Measurements from ENCODE around the gene SHROOM3. TPM values are rescaled to one million over a fixed set of nuclear protein-coding genes. Genes with fewer than 3 reads are reported as not detected.

The SHROOM3 gene
- total RNA-seq, 1 donor from 2014 or later: 45.1 TPM

DNA sequence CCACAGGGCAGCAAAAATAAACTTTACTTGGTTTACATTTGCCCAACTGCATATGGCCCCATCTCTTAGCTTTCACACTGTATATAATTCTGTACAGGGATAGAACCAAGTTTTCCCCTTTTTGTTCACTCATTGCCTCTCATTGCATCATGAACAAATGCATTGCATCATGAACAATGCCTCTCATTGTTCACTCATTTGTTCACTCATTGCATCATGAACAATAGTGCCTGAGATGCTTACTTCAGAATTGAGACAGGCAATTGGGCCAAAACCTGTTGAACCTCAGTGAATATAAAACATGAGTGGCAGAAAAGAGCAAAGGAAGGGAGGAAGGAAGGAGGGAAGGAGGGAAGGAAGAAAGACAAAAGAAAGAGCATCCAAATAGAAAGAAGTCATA lies 364.7 kb downstream of the SHROOM3 start:
- no peak overlapping the region for H3K4me3 ChIP-seq (ENCODE audit: low read depth, low read length)
- TF ChIP-seq CTCF (IDR thresholded peaks at IDR 0.05; ENCODE audit: insufficient read depth, low read length, poor library complexity, severe bottlenecking): no peak

DNA sequence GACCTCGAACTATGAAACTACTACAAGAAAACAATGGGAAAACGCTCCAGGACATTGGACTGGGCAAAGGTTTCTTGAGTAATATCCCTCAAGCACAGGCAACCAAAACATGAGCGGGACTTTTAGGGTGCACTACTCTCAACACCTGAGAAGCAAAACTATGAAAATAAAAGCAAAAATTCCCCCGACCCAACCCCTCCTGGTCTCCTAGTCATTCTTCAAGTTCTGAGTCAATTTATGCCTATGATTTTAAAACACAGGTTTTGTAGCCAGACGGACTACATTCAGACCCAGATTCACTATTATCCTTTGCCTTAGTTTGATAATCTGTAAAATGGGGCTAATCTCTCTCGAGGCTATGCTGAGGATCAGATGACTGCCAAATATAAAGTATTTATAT lies 365.9 kb downstream of the SHROOM3 start:
- TF ChIP-seq CTCF (IDR thresholded peaks at IDR 0.05; ENCODE audit: insufficient read depth, low read length, poor library complexity, severe bottlenecking): no peak
- Histone ChIP-seq H3K36me3 (ENCODE audit: control insufficient read depth, insufficient read depth, low read length) (no peaks in the 10 kb centered on the region), H3K4me3 (ENCODE audit: low read depth, low read length) (no peak overlapping the region), H3K27me3 (ENCODE audit: control insufficient read depth, insufficient read depth, low read length) (no peaks in the 10 kb centered on the region)
- DNase-seq (ENCODE audit: low read depth): no peak

More for the DNA sequence above, 364.7 kb downstream of the SHROOM3 start:
- no peaks in the 10 kb centered on the region for H3K36me3 ChIP-seq (ENCODE audit: control insufficient read depth, insufficient read depth, low read length)
- no peaks in the 10 kb centered on the region for H3K27me3 ChIP-seq (ENCODE audit: control insufficient read depth, insufficient read depth, low read length)
- DNase-seq (ENCODE audit: low read depth): no peak

- Histone ChIP-seq H3K36me3 (ENCODE audit: control insufficient read depth, insufficient read depth, low read length) (no peaks in the 10 kb centered on the region), H3K4me3 (ENCODE audit: low read depth, low read length) (no peak overlapping the region), H3K27me3 (ENCODE audit: control insufficient read depth, insufficient read depth, low read length) (no peaks in the 10 kb centered on the region)
- DNase-seq (ENCODE audit: low read depth): no peak
- TF ChIP-seq CTCF (IDR thresholded peaks at IDR 0.05; ENCODE audit: insufficient read depth, low read length, poor library complexity, severe bottlenecking): no peak
Observed at GRCh38 chr4:76801621-76802235, 366.7 kb downstream of the SHROOM3 start.

- peak; percentile 72 for DNase-seq (ENCODE audit: low read depth)
- H3K36me3 ChIP-seq (ENCODE audit: control insufficient read depth, insufficient read depth, low read length): no peaks in the 10 kb centered on the region
- H3K4me3 ChIP-seq (ENCODE audit: low read depth, low read length): no peak overlapping the region
- no peaks in the 10 kb centered on the region for H3K27me3 ChIP-seq (ENCODE audit: control insufficient read depth, insufficient read depth, low read length)
- no peak for TF ChIP-seq CTCF (IDR thresholded peaks at IDR 0.05; ENCODE audit: insufficient read depth, low read length, poor library complexity, severe bottlenecking)
Observed at GRCh38 chr4:76802236-76803021, 367.4 kb downstream of the SHROOM3 start.

DNA sequence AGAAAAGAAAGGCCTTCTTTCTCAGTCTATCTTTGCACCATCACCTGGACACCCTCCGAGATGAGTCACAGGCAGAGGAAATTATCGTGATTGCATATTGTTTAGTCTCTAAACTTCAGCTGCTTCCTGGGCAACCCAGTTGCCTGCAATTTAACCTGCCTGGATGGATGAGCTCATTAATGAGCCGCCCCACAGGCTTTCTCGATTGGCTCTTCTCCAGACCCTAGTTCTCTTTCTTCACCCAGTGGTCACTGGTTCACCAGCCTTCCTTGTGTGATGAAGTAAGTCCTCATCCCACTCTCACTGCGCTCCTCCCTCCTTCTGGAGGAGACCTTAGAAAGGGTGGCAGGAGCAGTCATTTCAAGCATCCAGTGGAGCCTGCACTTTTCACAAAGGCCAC lies 368.5 kb downstream of the SHROOM3 start:
- DNase-seq (ENCODE audit: low read depth): peak; percentile 94
- TF ChIP-seq CTCF (IDR thresholded peaks at IDR 0.05; ENCODE audit: insufficient read depth, low read length, poor library complexity, severe bottlenecking): no peak
- Histone ChIP-seq H3K4me3 (ENCODE audit: low read depth, low read length) (no peak overlapping the region), H3K36me3 (ENCODE audit: control insufficient read depth, insufficient read depth, low read length) (no peaks in the 10 kb centered on the region), H3K27me3 (ENCODE audit: control insufficient read depth, insufficient read depth, low read length) (no peaks in the 10 kb centered on the region)

Measured in kidney epithelial cell (primary cell).